ENCODE data around the gene APBA2. TPM values are rescaled to one million over a fixed set of nuclear protein-coding genes. Genes with fewer than 3 reads are reported as not detected.
"Not testable (repeated sequence)": the region's sequence is repeated elsewhere in the genome, so short reads cannot be mapped to it uniquely, and the experiment has no call there.

APBA2 gene
- total RNA-seq, 1 donor from 2014 or later = 5.3 TPM

GRCh38 chr15:28887339-28888174 is 1.8 kb downstream of the APBA2 start:
- no peak for TF ChIP-seq CTCF (IDR thresholded peaks at IDR 0.05; ENCODE audit: insufficient read depth, low read length, severe bottlenecking)
- H3K4me3 ChIP-seq (ENCODE audit: low read depth, low read length) = no peak overlapping the region
- no peaks in the 10 kb centered on the region for H3K27me3 ChIP-seq (ENCODE audit: control insufficient read depth, insufficient read depth, low read length)
- FAIRE-seq = no peak
- DNase-seq (ENCODE audit: low read depth) = no peak
- H3K36me3 ChIP-seq (ENCODE audit: control insufficient read depth, insufficient read depth, low read length) = no peaks in the 10 kb centered on the region

- Histone ChIP-seq H3K27me3 (ENCODE audit: control insufficient read depth, insufficient read depth, low read length) (no peaks in the 10 kb centered on the region), H3K36me3 (ENCODE audit: control insufficient read depth, insufficient read depth, low read length) (no peaks in the 10 kb centered on the region), H3K4me3 (ENCODE audit: low read depth, low read length) (no peak overlapping the region)
- TF ChIP-seq CTCF (IDR thresholded peaks at IDR 0.05; ENCODE audit: insufficient read depth, low read length, severe bottlenecking) = no peak
- FAIRE-seq = no peak
- no peak for DNase-seq (ENCODE audit: low read depth)
These were observed 2.6 kb downstream of the APBA2 start for GRCh38 chr15:28888302-28888894.

GRCh38 chr15:28888900-28889299 is 3.1 kb downstream of the APBA2 start:
- H3K4me3 ChIP-seq (ENCODE audit: low read depth, low read length) = no peak overlapping the region
- no peak for FAIRE-seq

GRCh38 chr15:28889346-28889745 is 3.6 kb downstream of the APBA2 start:
- Histone ChIP-seq H3K36me3 (ENCODE audit: control insufficient read depth, insufficient read depth, low read length) (no peaks in the 10 kb centered on the region), H3K4me3 (ENCODE audit: low read depth, low read length) (no peak overlapping the region), H3K27me3 (ENCODE audit: control insufficient read depth, insufficient read depth, low read length) (no peaks in the 10 kb centered on the region)
- no peak for FAIRE-seq
- DNase-seq (ENCODE audit: low read depth) = no peak
- TF ChIP-seq CTCF (IDR thresholded peaks at IDR 0.05; ENCODE audit: insufficient read depth, low read length, severe bottlenecking) = no peak

More at GRCh38 chr15:28888900-28889299, 3.1 kb downstream of the APBA2 start:
- TF ChIP-seq CTCF (IDR thresholded peaks at IDR 0.05; ENCODE audit: insufficient read depth, low read length, severe bottlenecking) = no peak
- DNase-seq (ENCODE audit: low read depth) = no peak
- H3K36me3 ChIP-seq (ENCODE audit: control insufficient read depth, insufficient read depth, low read length) = no peaks in the 10 kb centered on the region
- no peaks in the 10 kb centered on the region for H3K27me3 ChIP-seq (ENCODE audit: control insufficient read depth, insufficient read depth, low read length)

- not testable (repeated sequence) for H3K27me3 ChIP-seq (ENCODE audit: control insufficient read depth, insufficient read depth, low read length); H3K36me3 ChIP-seq (ENCODE audit: control insufficient read depth, insufficient read depth, low read length); H3K4me3 ChIP-seq (ENCODE audit: low read depth, low read length); FAIRE-seq; DNase-seq (ENCODE audit: low read depth)
These were observed 4.1 kb downstream of the APBA2 start for GRCh38 chr15:28889871-28890270.

GRCh38 chr15:28890291-28890690 is 4.5 kb downstream of the APBA2 start:
- not testable (repeated sequence) for H3K27me3 ChIP-seq (ENCODE audit: control insufficient read depth, insufficient read depth, low read length); H3K4me3 ChIP-seq (ENCODE audit: low read depth, low read length); H3K36me3 ChIP-seq (ENCODE audit: control insufficient read depth, insufficient read depth, low read length); DNase-seq (ENCODE audit: low read depth); FAIRE-seq
